ENCODE results near the gene PKP1.
A peak's percentile ranks its signal among the peaks of the same experiment; 100 is the strongest.

PKP1 gene

DNA sequence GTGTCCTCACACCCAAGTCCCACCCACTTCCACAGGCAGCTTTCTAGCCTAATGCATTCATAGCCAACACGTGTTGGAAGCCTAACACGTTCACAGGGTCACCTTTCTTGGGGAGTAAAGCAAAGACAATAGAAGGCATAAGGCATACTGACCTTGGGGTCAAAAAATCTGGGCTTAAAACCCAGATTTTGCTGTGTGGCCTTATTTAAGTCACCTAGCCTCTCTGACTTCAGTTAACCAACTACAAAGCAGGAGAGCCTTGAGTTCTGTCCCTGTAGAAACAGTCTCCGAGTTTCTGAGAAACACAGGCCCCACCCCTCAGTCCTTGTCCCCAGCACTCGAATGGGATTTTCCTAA, 92.8 kb downstream of the PKP1 start:
- DNase-seq: no peak

DNA sequence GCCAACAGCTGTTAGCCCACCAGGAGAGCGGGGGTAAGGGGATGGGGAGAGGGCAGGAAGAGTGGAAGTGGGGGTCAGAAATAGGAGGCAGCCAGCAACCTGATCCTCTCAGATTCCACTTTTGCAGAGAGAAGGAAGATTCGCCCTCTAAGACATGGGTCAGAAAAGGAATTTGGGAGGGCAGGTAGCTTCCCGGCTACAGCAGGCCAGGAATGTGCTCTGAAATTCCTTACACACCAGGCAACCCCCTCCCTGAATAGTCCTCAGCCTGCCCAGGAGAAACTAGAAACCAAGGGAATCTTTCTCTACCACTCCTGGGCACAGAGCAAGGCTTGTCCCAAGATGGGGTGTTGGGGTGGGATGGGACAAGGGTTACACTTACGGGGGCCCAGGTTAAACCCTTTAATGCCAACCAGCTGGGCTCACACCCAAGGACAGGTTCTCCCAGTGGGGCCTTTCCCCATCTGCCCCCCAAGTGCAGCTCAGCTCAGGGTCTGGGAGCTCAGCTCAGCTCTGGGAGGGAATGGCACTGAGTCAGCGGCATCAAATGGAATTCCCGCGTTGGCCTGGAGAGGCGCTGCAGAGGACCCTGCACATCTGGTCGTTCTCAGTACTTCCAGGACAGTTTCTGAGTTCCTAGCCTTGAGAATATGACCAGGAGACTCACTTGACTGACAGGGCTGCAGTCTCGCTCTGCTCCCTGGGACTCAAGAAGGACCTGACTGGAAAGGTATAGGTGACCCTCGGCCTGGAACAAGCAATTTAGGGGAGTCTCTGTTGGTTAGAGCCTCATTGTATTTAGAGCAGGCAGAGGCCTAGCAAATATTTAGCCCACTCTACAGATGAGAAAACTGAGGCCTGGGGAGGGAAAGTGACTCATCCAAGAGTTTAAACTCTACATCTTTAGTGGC, 93.4 kb downstream of the PKP1 start:
- DNase-seq: peak; percentile 57

DNA sequence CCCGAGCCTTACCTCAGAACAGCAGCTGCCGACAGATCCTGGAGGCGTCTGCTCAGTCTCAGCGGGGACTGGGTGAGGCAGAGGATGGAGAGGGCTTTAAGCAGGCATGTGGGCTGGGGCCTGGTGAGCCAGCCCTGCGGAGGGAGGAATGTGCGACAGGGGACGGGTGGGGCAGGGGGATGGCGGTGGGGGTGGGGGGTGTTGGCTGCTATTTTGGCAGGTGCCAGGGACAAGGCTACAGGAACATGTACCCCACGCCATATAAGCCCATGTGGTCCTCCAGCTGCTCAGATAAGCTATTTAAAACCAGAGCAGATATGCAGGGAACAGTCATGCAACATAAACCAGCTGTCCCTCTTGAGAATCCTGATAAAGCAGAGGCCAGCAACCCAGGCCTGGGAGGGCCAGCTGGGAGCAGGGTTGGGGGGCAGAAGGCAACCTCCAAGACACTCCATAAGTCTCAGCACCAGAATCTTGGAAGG, 94.3 kb downstream of the PKP1 start, which contains the start of gene TNNT2:
Gene TNNT2 (minus strand): TSS at position 70 of the 482 bp plus-strand sequence. CDS start 4,426 bp downstream, outside the sequence.
- DNase-seq: peak; percentile 16

DNA sequence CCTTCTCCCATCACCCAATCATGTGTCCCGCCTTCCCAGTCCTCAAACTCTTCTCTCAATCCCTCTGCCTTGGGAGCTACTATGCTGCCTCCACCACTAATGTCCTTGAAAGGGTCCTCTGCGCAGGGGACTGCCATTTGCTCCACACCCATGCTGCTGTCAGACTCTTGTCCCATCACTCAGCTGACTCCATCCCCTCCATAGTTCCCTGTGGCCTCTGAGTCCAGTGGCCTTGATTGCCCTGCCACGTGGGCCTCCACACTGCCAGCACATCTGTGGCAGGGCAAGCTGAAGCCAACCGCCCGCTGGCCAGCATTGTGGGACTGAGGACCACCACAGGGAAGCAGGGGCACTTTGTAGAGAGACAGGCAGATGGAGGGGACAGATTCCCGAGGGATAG, 95.5 kb downstream of the PKP1 start:
- no peak for DNase-seq

DNA sequence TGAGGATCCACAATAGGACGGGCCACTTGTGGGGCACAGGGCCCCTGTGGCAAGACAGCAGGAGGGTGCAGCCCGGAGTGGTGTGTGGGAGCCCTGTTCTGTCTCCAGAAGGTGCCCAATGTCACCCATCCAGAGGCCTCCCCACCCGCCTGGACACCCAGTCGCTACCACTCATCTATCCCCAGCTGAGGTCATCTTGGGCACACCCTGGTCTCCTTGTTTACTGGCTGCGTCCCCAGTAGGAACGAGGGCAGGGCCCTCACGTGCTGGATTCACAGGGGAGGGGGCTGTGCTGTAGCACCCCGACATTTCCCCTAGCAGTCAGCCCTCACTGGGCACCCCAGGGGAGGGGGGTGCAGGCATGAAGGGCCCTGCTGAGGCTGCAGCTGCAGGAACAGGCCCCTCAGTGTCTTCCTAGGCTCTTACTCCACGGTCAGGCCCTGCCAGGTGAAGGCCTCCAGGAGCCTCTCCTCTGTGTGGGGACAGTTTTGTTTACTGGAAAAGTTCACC, 96.5 kb downstream of the PKP1 start:
- DNase-seq: no peak

DNA sequence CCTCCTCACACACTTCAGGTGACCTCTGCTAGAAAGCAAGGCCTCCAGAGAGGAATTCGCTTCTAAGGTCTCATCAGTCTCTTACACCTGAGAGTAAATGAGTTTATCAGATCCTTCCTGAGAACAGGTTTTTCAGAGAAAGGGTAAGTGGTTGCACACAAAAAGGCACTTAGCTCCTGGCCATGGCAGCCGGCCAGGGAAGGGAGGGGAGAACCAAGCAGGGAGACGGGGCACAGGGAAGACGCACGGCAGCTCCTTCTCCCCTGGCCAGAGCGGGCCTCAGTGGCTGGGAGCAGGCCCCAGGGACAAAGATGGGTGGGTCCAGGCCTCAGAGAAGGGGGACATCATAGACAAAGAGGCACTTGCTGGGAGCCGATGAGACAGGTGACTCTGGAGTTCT, 97.8 kb downstream of the PKP1 start:
- DNase-seq: no peak

Data from hematopoietic multipotent progenitor cell treated with erythropoietin and hydrocortisone succinate and interleukin-3 and kit ligand, for 6 days (in vitro differentiated cells).